ENCODE measurements around the gene SMO.

DNA sequence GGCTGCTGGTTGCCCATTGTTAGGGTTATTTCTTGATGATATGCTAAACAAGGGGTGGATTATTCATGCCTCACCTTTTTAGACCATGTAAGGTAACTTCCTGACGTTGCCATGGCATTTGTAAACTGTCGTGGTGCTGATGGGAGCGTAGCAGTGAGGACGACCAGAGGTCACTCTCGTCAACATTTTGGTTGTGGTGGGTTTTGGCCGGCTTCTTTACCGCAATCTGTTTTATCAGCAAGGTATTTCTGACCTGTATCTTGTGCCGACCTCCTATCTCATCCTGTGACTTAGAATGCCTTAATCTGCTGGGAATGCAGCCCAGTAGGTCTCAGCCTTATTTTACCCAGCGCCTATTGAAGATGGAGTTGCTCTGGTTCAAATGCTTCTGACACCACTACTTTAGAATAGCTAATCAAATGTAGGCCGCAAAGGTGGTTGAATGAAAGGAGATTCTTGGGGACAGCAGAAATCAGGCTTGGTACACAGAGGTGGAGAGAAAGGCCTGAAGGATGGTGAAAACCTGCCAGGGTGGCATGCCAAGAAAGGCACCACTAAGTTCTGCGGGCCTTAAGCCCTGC, 17.9 kb upstream of the SMO start:
- no peak for TF ChIP-seq EZH2phosphoT487 (IDR thresholded peaks at IDR 0.05; ENCODE audit: low read depth, severe bottlenecking, unreplicated experiment)
- TF ChIP-seq, protein P1, sequence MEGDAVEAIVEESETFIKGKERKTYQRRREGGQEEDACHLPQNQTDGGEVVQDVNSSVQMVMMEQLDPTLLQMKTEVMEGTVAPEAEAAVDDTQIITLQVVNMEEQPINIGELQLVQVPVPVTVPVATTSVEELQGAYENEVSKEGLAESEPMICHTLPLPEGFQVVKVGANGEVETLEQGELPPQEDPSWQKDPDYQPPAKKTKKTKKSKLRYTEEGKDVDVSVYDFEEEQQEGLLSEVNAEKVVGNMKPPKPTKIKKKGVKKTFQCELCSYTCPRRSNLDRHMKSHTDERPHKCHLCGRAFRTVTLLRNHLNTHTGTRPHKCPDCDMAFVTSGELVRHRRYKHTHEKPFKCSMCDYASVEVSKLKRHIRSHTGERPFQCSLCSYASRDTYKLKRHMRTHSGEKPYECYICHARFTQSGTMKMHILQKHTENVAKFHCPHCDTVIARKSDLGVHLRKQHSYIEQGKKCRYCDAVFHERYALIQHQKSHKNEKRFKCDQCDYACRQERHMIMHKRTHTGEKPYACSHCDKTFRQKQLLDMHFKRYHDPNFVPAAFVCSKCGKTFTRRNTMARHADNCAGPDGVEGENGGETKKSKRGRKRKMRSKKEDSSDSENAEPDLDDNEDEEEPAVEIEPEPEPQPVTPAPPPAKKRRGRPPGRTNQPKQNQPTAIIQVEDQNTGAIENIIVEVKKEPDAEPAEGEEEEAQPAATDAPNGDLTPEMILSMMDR (IDR thresholded peaks at IDR 0.05; ENCODE audit: poor library complexity): no peak
- no peak for TF ChIP-seq EZH2 (IDR thresholded peaks at IDR 0.05; ENCODE audit: borderline replicate concordance)

All from hepatocyte (in vitro differentiated cells).